Measurements from ENCODE around the gene ZDHHC11. TPM values are rescaled to one million over a fixed set of nuclear protein-coding genes. Genes with fewer than 3 reads are reported as not detected.
"Not testable (repeated sequence)": the region's sequence is repeated elsewhere in the genome, so short reads cannot be mapped to it uniquely, and the experiment has no call there.

Gene ZDHHC11
- total RNA-seq, 1 donor from 2014 or later: 11.9 TPM

DNA sequence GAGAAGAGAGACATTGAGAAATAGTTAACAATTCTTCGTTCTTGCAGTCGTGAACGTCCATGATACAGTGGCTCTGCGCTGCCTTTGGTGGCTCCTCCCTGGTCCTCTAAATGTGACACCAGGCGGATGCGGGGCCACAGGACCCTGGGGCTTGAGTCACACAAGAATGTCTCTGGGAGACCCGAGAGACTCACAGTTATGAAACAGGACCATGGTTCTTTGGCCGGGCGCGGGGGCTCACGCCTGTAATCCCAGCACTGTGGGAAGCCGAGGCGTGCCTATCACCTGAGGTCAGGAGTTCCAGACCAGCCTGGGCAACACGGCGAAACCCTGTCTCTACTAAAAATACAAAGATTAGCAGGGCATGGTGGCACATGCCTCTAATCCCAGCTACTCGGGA is 767 bp upstream of the ZDHHC11 start:
- H3K27me3 Mint-ChIP-seq (ENCODE audit: low read depth): no peaks in the 10 kb centered on the region
- no peaks in the 10 kb centered on the region for H3K36me3 Mint-ChIP-seq (ENCODE audit: low read depth)
- no peak overlapping the region for H3K4me3 Mint-ChIP-seq (ENCODE audit: low read depth)
- intact Hi-C loops (cut with micrococcal nuclease): no loop called here
- H3K4me1 Mint-ChIP-seq (ENCODE audit: low read depth): no peaks in the 10 kb centered on the region
- H3K27ac Mint-ChIP-seq: no peak overlapping the region
- no peak for DNase-seq (ENCODE audit: low spot score)
- H3K9me3 Mint-ChIP-seq: no peaks in the 10 kb centered on the region

- Mint-ChIP-seq H3K4me1 (ENCODE audit: low read depth) (no peaks in the 10 kb centered on the region), H3K9me3 (no peaks in the 10 kb centered on the region), H3K36me3 (ENCODE audit: low read depth) (no peaks in the 10 kb centered on the region), H3K27ac (no peak overlapping the region), H3K4me3 (ENCODE audit: low read depth) (no peak overlapping the region), H3K27me3 (ENCODE audit: low read depth) (no peaks in the 10 kb centered on the region)
- intact Hi-C loops (cut with micrococcal nuclease): no loop called here
- DNase-seq (ENCODE audit: low spot score): no peak
Measured at GRCh38 chr5:851076-851475, 290 bp upstream of the ZDHHC11 start.

DNA sequence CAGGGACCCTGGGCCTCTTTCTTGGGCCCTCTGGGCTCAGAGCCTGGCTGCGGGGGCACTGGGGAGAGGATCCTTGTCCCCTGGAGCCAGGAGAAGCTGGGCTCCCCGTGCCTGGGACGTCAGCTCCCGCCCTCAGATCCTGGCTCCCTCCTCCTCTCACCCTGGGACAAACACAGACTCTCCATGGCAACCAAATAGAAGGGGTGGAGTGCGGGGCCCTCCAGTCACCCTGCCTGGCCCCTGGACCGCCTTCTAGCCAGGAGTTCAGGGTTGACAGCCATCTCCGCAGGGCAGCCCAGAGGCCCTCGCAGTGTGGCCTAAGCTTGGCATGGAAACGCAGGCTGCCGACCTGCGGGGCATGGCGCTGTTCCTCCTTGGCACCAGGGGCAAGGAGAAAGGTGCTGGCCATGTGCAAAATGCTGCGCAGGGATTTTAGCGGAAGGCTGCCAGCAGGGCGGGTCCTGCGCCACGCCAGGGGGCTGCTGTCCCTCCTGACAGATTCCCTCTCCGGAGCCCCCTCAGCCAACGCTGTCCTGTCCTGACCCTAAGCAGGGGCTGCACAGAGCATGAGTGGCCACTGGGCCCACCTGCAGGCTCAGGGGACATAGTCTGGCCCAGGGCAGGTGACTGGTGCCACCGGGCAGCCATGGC is 1.0 kb downstream of the ZDHHC11 start:
- Mint-ChIP-seq H3K27me3 (ENCODE audit: low read depth) (no peaks in the 10 kb centered on the region), H3K27ac (no peak overlapping the region), H3K4me3 (ENCODE audit: low read depth) (no peak overlapping the region), H3K36me3 (ENCODE audit: low read depth) (no peaks in the 10 kb centered on the region), H3K9me3 (no peaks in the 10 kb centered on the region), H3K4me1 (ENCODE audit: low read depth) (no peaks in the 10 kb centered on the region)
- intact Hi-C loops (cut with micrococcal nuclease): no loop called here
- DNase-seq (ENCODE audit: low spot score): no peak

- no peak for DNase-seq (ENCODE audit: low spot score)
- intact Hi-C loops (cut with micrococcal nuclease): no loop called here
- Mint-ChIP-seq H3K4me1 (ENCODE audit: low read depth) (no peaks in the 10 kb centered on the region), H3K27ac (no peak overlapping the region), H3K27me3 (ENCODE audit: low read depth) (no peaks in the 10 kb centered on the region), H3K4me3 (ENCODE audit: low read depth) (no peak overlapping the region), H3K36me3 (ENCODE audit: low read depth) (no peaks in the 10 kb centered on the region), H3K9me3 (no peaks in the 10 kb centered on the region)
Measured at GRCh38 chr5:848671-849111, 2.1 kb downstream of the ZDHHC11 start.

GRCh38 chr5:847736-848135 is 3.0 kb downstream of the ZDHHC11 start:
- H3K27ac Mint-ChIP-seq; H3K4me3 Mint-ChIP-seq (ENCODE audit: low read depth); DNase-seq (ENCODE audit: low spot score): not testable (repeated sequence)

DNA sequence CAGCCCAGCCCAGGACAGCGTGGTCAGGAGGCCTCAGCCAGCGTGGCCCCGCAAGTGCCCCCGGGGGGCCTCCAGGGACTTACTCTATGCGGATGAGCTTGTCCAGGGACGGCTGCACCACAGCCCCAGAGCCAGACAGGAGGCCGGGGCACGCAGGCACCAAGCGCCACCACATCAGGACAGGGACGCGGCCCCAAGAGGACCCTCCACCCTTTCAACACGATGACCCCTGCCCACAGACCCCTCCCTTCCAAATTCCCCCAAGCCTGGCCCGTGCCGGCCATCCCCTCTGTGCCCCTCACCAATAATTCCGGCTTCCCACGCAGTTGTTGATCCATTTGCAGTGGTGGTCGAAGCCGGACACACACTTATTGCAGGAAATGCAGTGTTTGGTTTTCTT is 3.6 kb downstream of the ZDHHC11 start:
- H3K27ac Mint-ChIP-seq; H3K9me3 Mint-ChIP-seq; H3K4me1 Mint-ChIP-seq (ENCODE audit: low read depth); H3K4me3 Mint-ChIP-seq (ENCODE audit: low read depth); H3K36me3 Mint-ChIP-seq (ENCODE audit: low read depth); DNase-seq (ENCODE audit: low spot score); intact Hi-C loops (cut with micrococcal nuclease); H3K27me3 Mint-ChIP-seq (ENCODE audit: low read depth): not testable (repeated sequence)

More at GRCh38 chr5:847736-848135, 3.0 kb downstream of the ZDHHC11 start:
- H3K4me1 Mint-ChIP-seq (ENCODE audit: low read depth); H3K36me3 Mint-ChIP-seq (ENCODE audit: low read depth); H3K27me3 Mint-ChIP-seq (ENCODE audit: low read depth); intact Hi-C loops (cut with micrococcal nuclease); H3K9me3 Mint-ChIP-seq: not testable (repeated sequence)

- H3K27me3 Mint-ChIP-seq (ENCODE audit: low read depth); DNase-seq (ENCODE audit: low spot score); intact Hi-C loops (cut with micrococcal nuclease): not testable (repeated sequence)
Measured at GRCh38 chr5:846602-847091, 4.1 kb downstream of the ZDHHC11 start.

DNA sequence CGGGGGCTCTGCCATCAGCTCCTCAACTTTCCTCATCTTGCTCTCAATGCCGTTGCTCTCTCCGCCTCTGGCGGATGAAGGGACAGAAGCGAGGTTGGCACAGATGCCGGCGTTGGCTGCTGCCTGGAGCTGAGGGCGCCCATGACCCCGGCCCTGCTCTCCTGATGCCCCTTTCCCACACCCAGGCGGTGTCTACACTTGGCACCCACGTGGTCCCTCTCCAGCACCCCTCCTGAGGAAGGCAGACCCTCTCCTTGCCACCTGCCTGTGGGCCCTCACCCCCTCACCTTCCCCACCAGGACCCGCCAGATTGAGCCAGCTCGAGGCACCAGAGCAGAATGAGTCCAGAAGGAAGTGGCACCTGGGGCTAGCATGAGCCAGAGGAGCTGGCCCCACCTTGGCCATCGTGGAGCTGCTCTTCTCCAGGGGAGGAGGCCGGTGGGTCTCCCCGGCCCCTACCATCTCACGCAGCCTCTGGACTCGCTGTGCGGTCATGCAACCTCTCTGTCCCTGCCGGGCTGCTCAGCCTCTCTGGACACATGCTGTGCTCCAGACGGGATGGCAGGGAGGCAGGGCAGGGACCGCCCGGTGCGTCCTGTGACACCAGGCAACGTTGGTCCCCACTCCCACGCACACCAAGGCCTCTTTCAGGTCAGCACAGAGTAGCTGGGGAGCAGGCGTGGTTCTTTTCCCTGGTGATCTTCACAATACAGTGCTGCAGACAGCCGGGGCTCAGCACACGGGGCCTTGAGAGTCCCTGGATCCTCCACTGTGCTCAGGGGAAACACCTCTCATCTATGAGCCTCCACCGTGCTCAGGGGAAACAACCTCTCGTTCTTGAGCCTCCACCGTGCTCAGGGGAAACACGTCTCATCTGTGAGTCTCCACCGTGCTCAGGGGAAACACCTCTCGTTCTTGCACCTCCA is 4.8 kb downstream of the ZDHHC11 start:
- intact Hi-C loops (cut with micrococcal nuclease); H3K27me3 Mint-ChIP-seq (ENCODE audit: low read depth); H3K9me3 Mint-ChIP-seq; H3K4me3 Mint-ChIP-seq (ENCODE audit: low read depth); H3K4me1 Mint-ChIP-seq (ENCODE audit: low read depth); DNase-seq (ENCODE audit: low spot score); H3K27ac Mint-ChIP-seq; H3K36me3 Mint-ChIP-seq (ENCODE audit: low read depth): not testable (repeated sequence)

More at GRCh38 chr5:846602-847091, 4.1 kb downstream of the ZDHHC11 start:
- H3K4me3 Mint-ChIP-seq (ENCODE audit: low read depth); H3K27ac Mint-ChIP-seq; H3K9me3 Mint-ChIP-seq; H3K36me3 Mint-ChIP-seq (ENCODE audit: low read depth); H3K4me1 Mint-ChIP-seq (ENCODE audit: low read depth): not testable (repeated sequence)

- H3K4me1 Mint-ChIP-seq (ENCODE audit: low read depth); DNase-seq (ENCODE audit: low spot score); H3K27ac Mint-ChIP-seq; H3K36me3 Mint-ChIP-seq (ENCODE audit: low read depth); intact Hi-C loops (cut with micrococcal nuclease); H3K4me3 Mint-ChIP-seq (ENCODE audit: low read depth); H3K27me3 Mint-ChIP-seq (ENCODE audit: low read depth); H3K9me3 Mint-ChIP-seq: not testable (repeated sequence)
Measured at GRCh38 chr5:845031-845675, 5.6 kb downstream of the ZDHHC11 start.

- H3K9me3 Mint-ChIP-seq; H3K4me1 Mint-ChIP-seq (ENCODE audit: low read depth); intact Hi-C loops (cut with micrococcal nuclease); DNase-seq (ENCODE audit: low spot score); H3K36me3 Mint-ChIP-seq (ENCODE audit: low read depth); H3K27ac Mint-ChIP-seq; H3K4me3 Mint-ChIP-seq (ENCODE audit: low read depth); H3K27me3 Mint-ChIP-seq (ENCODE audit: low read depth): not testable (repeated sequence)
Measured at GRCh38 chr5:844426-844825, 6.4 kb downstream of the ZDHHC11 start.

DNA sequence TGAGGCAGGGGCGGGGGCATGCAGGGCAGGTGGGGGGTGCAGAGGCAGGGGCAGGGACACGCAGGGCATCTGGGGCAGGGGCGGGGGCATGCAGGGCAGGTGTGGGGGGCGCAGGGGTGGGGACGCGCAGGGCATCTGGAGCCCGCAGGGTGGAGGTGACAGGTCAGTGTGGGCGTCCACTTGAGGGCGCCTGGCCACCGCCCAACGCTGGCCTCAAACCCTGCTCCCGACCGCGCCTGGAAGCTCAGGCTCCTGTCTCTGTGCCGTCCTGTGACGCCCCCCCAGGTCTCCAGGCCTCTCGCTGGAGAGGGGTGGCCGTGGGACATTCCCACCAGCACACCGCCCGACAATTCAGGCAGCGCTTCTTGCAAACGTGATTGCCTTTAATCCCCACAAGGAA is 6.9 kb downstream of the ZDHHC11 start:
- H3K27me3 Mint-ChIP-seq (ENCODE audit: low read depth); intact Hi-C loops (cut with micrococcal nuclease); H3K4me1 Mint-ChIP-seq (ENCODE audit: low read depth); H3K4me3 Mint-ChIP-seq (ENCODE audit: low read depth); H3K27ac Mint-ChIP-seq; H3K9me3 Mint-ChIP-seq; H3K36me3 Mint-ChIP-seq (ENCODE audit: low read depth); DNase-seq (ENCODE audit: low spot score): not testable (repeated sequence)

DNA sequence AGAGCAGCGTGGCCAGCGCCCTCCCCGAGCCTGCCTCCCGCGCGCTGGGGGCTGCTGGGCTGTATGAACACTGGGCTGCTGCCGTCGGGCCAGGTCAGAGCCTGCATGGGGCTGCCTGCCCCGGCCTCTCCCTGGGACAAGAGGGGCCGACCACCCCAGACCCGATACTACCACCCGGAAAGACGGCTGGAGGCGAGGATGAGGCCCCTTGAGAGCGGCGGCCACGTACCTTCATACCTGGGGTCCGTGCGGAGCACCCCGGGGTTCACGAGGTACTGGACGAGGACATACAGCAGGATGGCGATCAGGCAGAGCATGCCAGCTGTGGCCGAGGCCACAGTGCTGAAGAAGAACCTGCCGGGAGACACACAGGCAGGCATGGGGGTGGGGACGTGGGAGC is 7.4 kb downstream of the ZDHHC11 start:
- H3K27me3 Mint-ChIP-seq (ENCODE audit: low read depth); H3K36me3 Mint-ChIP-seq (ENCODE audit: low read depth); intact Hi-C loops (cut with micrococcal nuclease); H3K4me3 Mint-ChIP-seq (ENCODE audit: low read depth); H3K9me3 Mint-ChIP-seq; H3K4me1 Mint-ChIP-seq (ENCODE audit: low read depth); H3K27ac Mint-ChIP-seq; DNase-seq (ENCODE audit: low spot score): not testable (repeated sequence)

Data from activated T-helper 2 cell treated with anti-CD3 and anti-CD28 coated beads, Interferon-gamma antibody, Interleukin-2, Interleukin-4, amounts not matched to agents 10 μg/mL and 5 μg/mL and 100 μg/mL, durations not matched to agents 14 hours and 24 hours and 36 hours (primary cell).